Measurements from ENCODE around the gene CTTN. TPM values are rescaled to one million over a fixed set of nuclear protein-coding genes. Genes with fewer than 3 reads are reported as not detected.

The CTTN gene
- total RNA-seq, 1 donor from 2014 or later: 1.1 TPM

- Mint-ChIP-seq H3K9me3 (no peaks in the 10 kb centered on the region), H3K27me3 (peaks cover 44% of the 10 kb centered on the region), H3K27ac (no peak overlapping the region), H3K36me3 (ENCODE audit: low read depth) (no peaks in the 10 kb centered on the region), H3K4me1 (peaks cover 32% of the 10 kb centered on the region), H3K4me3 (no peak overlapping the region)
- intact Hi-C loops (cut with micrococcal nuclease): no loop called here
- no peak for ATAC-seq (ENCODE audit: low read depth)
- ChIA-PET CTCF (no interaction called here), POLR2A (no interaction called here)
- no peak for TF ChIP-seq CTCF (IDR thresholded peaks at IDR 0.05)
- no peak for DNase-seq
Observed at GRCh38 chr11:70433038-70433437, 34.7 kb downstream of the CTTN start.

- H3K27me3 Mint-ChIP-seq: peaks cover 47% of the 10 kb centered on the region
- ChIA-PET CTCF (no interaction called here), POLR2A (no interaction called here)
- no peak overlapping the region for H3K4me3 Mint-ChIP-seq
- DNase-seq (no peak), ATAC-seq (ENCODE audit: low read depth) (no peak)
- intact Hi-C loops (cut with micrococcal nuclease): no loop called here
- no peaks in the 10 kb centered on the region for H3K9me3 Mint-ChIP-seq
- H3K36me3 Mint-ChIP-seq (ENCODE audit: low read depth): no peaks in the 10 kb centered on the region
- peaks cover 36% of the 10 kb centered on the region for H3K4me1 Mint-ChIP-seq
- H3K27ac Mint-ChIP-seq: no peak overlapping the region
- no peak for TF ChIP-seq CTCF (IDR thresholded peaks at IDR 0.05)
Observed at GRCh38 chr11:70433526-70433925, 35.2 kb downstream of the CTTN start.

- POLR2A ChIA-PET: no interaction called here
Observed at GRCh38 chr11:70433966-70434812, 35.9 kb downstream of the CTTN start.

GRCh38 chr11:70434813-70435278, 36.5 kb downstream of the CTTN start:
- no peaks in the 10 kb centered on the region for H3K36me3 Mint-ChIP-seq (ENCODE audit: low read depth)
- H3K27me3 Mint-ChIP-seq: peaks cover 55% of the 10 kb centered on the region
- no peaks in the 10 kb centered on the region for H3K9me3 Mint-ChIP-seq
- H3K4me3 Mint-ChIP-seq: no peak overlapping the region
- TF ChIP-seq CTCF (IDR thresholded peaks at IDR 0.05): no peak
- H3K4me1 Mint-ChIP-seq: peaks cover 44% of the 10 kb centered on the region
- intact Hi-C loops (cut with micrococcal nuclease): loop anchor here (2.0 kb wide), 1 partner anchor 36 kb away; the partner anchor contains the start of gene CTTN
- DNase-seq (no peak), ATAC-seq (ENCODE audit: low read depth) (no peak)
- ChIA-PET POLR2A (no interaction called here), CTCF (no interaction called here)
- H3K27ac Mint-ChIP-seq: peak overlapping the region; percentile 35

More at GRCh38 chr11:70433966-70434812, 35.9 kb downstream of the CTTN start:
- peak; percentile 30 for DNase-seq
- Mint-ChIP-seq H3K36me3 (ENCODE audit: low read depth) (no peaks in the 10 kb centered on the region), H3K9me3 (no peaks in the 10 kb centered on the region), H3K4me3 (no peak overlapping the region), H3K27ac (no peak overlapping the region), H3K27me3 (peaks cover 50% of the 10 kb centered on the region), H3K4me1 (peaks cover 40% of the 10 kb centered on the region)
- intact Hi-C loops (cut with micrococcal nuclease): loop anchor here (2.0 kb wide), 1 partner anchor 35 kb away; the partner anchor contains the start of gene CTTN
- TF ChIP-seq CTCF (IDR thresholded peaks at IDR 0.05): no peak
- CTCF ChIA-PET: no interaction called here
- ATAC-seq (ENCODE audit: low read depth): peak; percentile 48

GRCh38 chr11:70435361-70435760, 37.0 kb downstream of the CTTN start:
- POLR2A ChIA-PET: no interaction called here
- DNase-seq: no peak
- H3K4me3 Mint-ChIP-seq: no peak overlapping the region
- H3K4me1 Mint-ChIP-seq: peaks cover 44% of the 10 kb centered on the region
- CTCF ChIA-PET: no interaction called here
- TF ChIP-seq CTCF (IDR thresholded peaks at IDR 0.05): no peak
- no peaks in the 10 kb centered on the region for H3K9me3 Mint-ChIP-seq
- no peak for ATAC-seq (ENCODE audit: low read depth)
- no peak overlapping the region for H3K27ac Mint-ChIP-seq
- intact Hi-C loops (cut with micrococcal nuclease): loop anchor here (2.0 kb wide), 1 partner anchor 37 kb away; the partner anchor contains the start of gene CTTN
- no peaks in the 10 kb centered on the region for H3K36me3 Mint-ChIP-seq (ENCODE audit: low read depth)
- peaks cover 57% of the 10 kb centered on the region for H3K27me3 Mint-ChIP-seq

All from activated B cell treated with CpG ODN at 0.5 μM for 24 hours (primary cell).